ENCODE measurements around the gene LYRM4. TPM values are rescaled to one million over a fixed set of nuclear protein-coding genes. Genes with fewer than 3 reads are reported as not detected.

The LYRM4 gene
- total RNA-seq, 1 experiment from 2014 or later: 37.0 TPM

DNA sequence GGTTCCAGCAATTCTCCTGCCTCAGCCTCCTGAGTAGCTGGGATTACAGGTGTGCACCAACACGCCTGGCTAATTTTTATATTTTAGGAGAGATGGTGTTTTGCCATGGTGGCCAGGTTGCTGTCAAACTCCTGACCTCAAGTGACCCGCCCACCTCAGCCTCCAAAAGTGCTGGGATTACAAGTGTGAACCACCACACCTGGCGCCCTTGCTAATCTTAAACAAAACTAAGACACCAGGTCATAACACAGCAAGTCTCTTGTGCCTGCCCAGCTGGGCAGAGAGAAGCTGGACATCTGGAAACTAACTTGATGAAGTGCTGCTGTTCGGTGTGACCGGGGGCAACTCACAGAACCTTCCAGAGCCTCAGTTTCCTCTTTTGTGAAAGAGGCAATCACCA lies 107.6 kb downstream of the LYRM4 start:
- H3K36me3 ChIP-seq (ENCODE audit: low read depth): no peaks in the 10 kb centered on the region
- no peak overlapping the region for H3K4me2 ChIP-seq
- H3K79me2 ChIP-seq (ENCODE audit: low read depth): no peaks in the 10 kb centered on the region
- intact Hi-C loops (cut with micrococcal nuclease; ENCODE audit: unreplicated experiment): no loop called here
- no peaks in the 10 kb centered on the region for H3K27me3 ChIP-seq (ENCODE audit: insufficient read depth, low read depth)
- TF ChIP-seq EZH2 (IDR thresholded peaks at IDR 0.05; ENCODE audit: low read depth): no peak
- TF ChIP-seq, protein P1, sequence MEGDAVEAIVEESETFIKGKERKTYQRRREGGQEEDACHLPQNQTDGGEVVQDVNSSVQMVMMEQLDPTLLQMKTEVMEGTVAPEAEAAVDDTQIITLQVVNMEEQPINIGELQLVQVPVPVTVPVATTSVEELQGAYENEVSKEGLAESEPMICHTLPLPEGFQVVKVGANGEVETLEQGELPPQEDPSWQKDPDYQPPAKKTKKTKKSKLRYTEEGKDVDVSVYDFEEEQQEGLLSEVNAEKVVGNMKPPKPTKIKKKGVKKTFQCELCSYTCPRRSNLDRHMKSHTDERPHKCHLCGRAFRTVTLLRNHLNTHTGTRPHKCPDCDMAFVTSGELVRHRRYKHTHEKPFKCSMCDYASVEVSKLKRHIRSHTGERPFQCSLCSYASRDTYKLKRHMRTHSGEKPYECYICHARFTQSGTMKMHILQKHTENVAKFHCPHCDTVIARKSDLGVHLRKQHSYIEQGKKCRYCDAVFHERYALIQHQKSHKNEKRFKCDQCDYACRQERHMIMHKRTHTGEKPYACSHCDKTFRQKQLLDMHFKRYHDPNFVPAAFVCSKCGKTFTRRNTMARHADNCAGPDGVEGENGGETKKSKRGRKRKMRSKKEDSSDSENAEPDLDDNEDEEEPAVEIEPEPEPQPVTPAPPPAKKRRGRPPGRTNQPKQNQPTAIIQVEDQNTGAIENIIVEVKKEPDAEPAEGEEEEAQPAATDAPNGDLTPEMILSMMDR (conservative IDR thresholded peaks at IDR 0.05): no peak
- no peaks in the 10 kb centered on the region for H3F3A ChIP-seq (ENCODE audit: insufficient read depth, low read depth)
- no peak overlapping the region for H2AFZ ChIP-seq
- H3K27ac ChIP-seq: no peak overlapping the region
- H3K9me3 ChIP-seq (ENCODE audit: insufficient read depth, low read depth): no peaks in the 10 kb centered on the region
- ChIA-PET CTCF (no interaction called here), POLR2A (ENCODE audit: unreplicated experiment) (no interaction called here)
- BruUV-seq (replicated peaks): no TSS peak
- H3K9me2 ChIP-seq (ENCODE audit: insufficient read depth): no peaks in the 10 kb centered on the region
- DNase-seq: no peak
- H4K20me1 ChIP-seq (ENCODE audit: insufficient read depth): no peaks in the 10 kb centered on the region
- H3K4me3 ChIP-seq: no peak overlapping the region
- no peaks in the 10 kb centered on the region for H3K4me1 ChIP-seq (replicated peaks; ENCODE audit: insufficient read depth)

DNA sequence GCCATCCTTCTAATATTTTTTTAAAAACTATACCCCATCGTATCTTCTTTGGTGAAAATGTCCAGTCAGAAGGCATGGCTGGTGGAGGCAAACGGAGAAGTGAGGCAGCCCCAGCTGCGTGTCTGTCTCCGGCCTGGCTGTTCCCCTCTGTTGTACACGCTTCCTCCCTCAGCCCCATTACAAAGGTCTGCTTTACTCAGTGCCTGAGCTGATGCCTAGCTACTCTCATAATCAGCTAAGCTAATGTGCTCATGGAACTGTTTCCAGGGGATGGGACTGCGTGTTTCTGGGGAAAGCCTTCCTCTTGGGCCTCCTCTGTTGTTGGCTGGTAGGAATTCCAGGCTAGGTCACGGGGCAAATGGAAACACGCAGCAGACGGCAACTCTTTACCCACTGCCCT lies 108.3 kb downstream of the LYRM4 start:
- H2AFZ ChIP-seq: no peak overlapping the region
- no peak overlapping the region for H3K4me2 ChIP-seq
- no peak overlapping the region for H3K27ac ChIP-seq
- H3F3A ChIP-seq (ENCODE audit: insufficient read depth, low read depth): no peaks in the 10 kb centered on the region
- ChIA-PET CTCF (no interaction called here), POLR2A (ENCODE audit: unreplicated experiment) (no interaction called here)
- H3K27me3 ChIP-seq (ENCODE audit: insufficient read depth, low read depth): no peaks in the 10 kb centered on the region
- H3K4me3 ChIP-seq: no peak overlapping the region
- TF ChIP-seq EZH2 (IDR thresholded peaks at IDR 0.05; ENCODE audit: low read depth): no peak
- TF ChIP-seq, protein P1 (conservative IDR thresholded peaks at IDR 0.05): no peak
- no peaks in the 10 kb centered on the region for H3K4me1 ChIP-seq (replicated peaks; ENCODE audit: insufficient read depth)
- intact Hi-C loops (cut with micrococcal nuclease; ENCODE audit: unreplicated experiment): no loop called here
- no peak for DNase-seq
- H3K36me3 ChIP-seq (ENCODE audit: low read depth): no peaks in the 10 kb centered on the region
- no peaks in the 10 kb centered on the region for H3K9me2 ChIP-seq (ENCODE audit: insufficient read depth)
- no peaks in the 10 kb centered on the region for H4K20me1 ChIP-seq (ENCODE audit: insufficient read depth)
- no peaks in the 10 kb centered on the region for H3K9me3 ChIP-seq (ENCODE audit: insufficient read depth, low read depth)
- H3K79me2 ChIP-seq (ENCODE audit: low read depth): no peaks in the 10 kb centered on the region
- no TSS peak for BruUV-seq (replicated peaks)

DNA sequence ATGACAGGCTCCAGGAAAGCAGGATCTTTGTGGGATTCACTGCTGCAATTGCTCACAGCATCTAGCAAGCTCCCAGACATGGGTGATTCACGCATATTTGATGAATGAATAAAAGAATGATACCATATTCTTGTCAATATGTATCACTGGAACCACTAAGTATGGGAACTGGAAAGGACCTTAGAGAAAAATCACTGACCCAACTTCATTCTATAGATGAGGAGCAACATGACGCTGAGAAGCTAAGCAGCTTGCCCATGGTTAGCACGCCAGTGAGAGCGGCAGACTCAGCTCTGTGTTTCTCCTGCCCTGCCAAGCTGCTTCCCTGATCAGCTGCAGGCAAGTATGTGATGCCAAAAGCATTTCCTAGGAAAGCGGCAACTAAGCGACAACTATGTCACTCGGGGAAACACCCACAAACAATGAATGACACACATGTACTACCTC lies 108.8 kb downstream of the LYRM4 start:
- Histone ChIP-seq H3K4me1 (replicated peaks; ENCODE audit: insufficient read depth) (no peaks in the 10 kb centered on the region), H3K9me3 (ENCODE audit: insufficient read depth, low read depth) (no peaks in the 10 kb centered on the region), H3K36me3 (ENCODE audit: low read depth) (no peaks in the 10 kb centered on the region), H2AFZ (no peak overlapping the region), H3K27ac (no peak overlapping the region), H3K4me3 (no peak overlapping the region), H3K27me3 (ENCODE audit: insufficient read depth, low read depth) (no peaks in the 10 kb centered on the region), H3F3A (ENCODE audit: insufficient read depth, low read depth) (no peaks in the 10 kb centered on the region), H4K20me1 (ENCODE audit: insufficient read depth) (no peaks in the 10 kb centered on the region), H3K79me2 (ENCODE audit: low read depth) (no peaks in the 10 kb centered on the region), H3K9me2 (ENCODE audit: insufficient read depth) (no peaks in the 10 kb centered on the region), H3K4me2 (no peak overlapping the region)
- BruUV-seq (replicated peaks): no TSS peak
- CTCF ChIA-PET: no interaction called here
- POLR2A ChIA-PET (ENCODE audit: unreplicated experiment): interaction anchor here (0.6 kb wide), 1 partner anchor 50 kb away, joined by 4 read pairs; no protein-coding TSS in a partner anchor
- TF ChIP-seq, protein P1 (conservative IDR thresholded peaks at IDR 0.05): no peak
- TF ChIP-seq EZH2 (IDR thresholded peaks at IDR 0.05; ENCODE audit: low read depth): no peak
- intact Hi-C loops (cut with micrococcal nuclease; ENCODE audit: unreplicated experiment): no loop called here
- DNase-seq: no peak
